Panc1 (cell line): ENCODE results near the gene YBX1.

Experiments
- POLR2AphosphoS5 ChIP-seq: IDR thresholded peaks from 2 replicates; pipeline ENCODE4 v1.6.1; 2012; ENCODE audit warnings: mild to moderate bottlenecking, low read depth, low read length, moderate library complexity
- SIN3A ChIP-seq: IDR thresholded peaks from 2 replicates; pipeline ENCODE4 v1.6.1; 2012; ENCODE audit warnings: low read depth, mild to moderate bottlenecking, low read length, moderate library complexity, borderline replicate concordance; ENCODE audit not compliant: insufficient read depth
- TF ChIP-seq, protein P1 (sequence below): fragments of 450-650 bp; IDR thresholded peaks from 2 replicates; pipeline ENCODE4 v1.5.1; 2017; ENCODE audit warnings: mild to moderate bottlenecking
- TF ChIP-seq, protein P2 (sequence below), 2 experiments: IDR thresholded peaks; 2 replicates each; pipeline ENCODE4 v1.6.1; 2011 to 2012; ENCODE audit warnings: low read depth in 2 of 2, control low read depth in 1 of 2, low read length in 1 of 2, mild to moderate bottlenecking in 1 of 2, moderate library complexity in 1 of 2; ENCODE audit not compliant: insufficient read depth in 1 of 2

DNA sequence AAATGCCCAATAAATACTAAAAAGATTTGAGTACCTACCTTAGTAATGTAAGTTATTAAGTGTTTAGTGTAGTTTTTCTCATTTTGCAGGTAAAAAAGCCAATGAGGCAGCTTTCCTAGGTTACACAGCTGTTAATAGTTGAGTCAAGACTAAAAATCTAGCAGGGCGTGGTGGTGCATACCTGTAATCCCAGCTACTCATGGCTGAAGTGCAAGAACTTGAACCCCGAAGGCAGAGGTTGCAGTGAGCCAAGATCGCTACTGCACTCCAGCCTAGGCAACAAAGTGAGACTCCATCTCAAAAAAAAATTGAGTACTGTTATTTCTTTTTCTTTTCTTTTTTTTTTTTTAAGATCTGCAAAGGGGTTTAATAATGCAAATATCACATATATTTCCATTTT, 7.7 kb downstream of the YBX1 start:
- TF ChIP-seq, protein P1, sequence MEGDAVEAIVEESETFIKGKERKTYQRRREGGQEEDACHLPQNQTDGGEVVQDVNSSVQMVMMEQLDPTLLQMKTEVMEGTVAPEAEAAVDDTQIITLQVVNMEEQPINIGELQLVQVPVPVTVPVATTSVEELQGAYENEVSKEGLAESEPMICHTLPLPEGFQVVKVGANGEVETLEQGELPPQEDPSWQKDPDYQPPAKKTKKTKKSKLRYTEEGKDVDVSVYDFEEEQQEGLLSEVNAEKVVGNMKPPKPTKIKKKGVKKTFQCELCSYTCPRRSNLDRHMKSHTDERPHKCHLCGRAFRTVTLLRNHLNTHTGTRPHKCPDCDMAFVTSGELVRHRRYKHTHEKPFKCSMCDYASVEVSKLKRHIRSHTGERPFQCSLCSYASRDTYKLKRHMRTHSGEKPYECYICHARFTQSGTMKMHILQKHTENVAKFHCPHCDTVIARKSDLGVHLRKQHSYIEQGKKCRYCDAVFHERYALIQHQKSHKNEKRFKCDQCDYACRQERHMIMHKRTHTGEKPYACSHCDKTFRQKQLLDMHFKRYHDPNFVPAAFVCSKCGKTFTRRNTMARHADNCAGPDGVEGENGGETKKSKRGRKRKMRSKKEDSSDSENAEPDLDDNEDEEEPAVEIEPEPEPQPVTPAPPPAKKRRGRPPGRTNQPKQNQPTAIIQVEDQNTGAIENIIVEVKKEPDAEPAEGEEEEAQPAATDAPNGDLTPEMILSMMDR, result no peak
- TF ChIP-seq POLR2AphosphoS5 (no peak), SIN3A (no peak)
- TF ChIP-seq, protein P2, sequence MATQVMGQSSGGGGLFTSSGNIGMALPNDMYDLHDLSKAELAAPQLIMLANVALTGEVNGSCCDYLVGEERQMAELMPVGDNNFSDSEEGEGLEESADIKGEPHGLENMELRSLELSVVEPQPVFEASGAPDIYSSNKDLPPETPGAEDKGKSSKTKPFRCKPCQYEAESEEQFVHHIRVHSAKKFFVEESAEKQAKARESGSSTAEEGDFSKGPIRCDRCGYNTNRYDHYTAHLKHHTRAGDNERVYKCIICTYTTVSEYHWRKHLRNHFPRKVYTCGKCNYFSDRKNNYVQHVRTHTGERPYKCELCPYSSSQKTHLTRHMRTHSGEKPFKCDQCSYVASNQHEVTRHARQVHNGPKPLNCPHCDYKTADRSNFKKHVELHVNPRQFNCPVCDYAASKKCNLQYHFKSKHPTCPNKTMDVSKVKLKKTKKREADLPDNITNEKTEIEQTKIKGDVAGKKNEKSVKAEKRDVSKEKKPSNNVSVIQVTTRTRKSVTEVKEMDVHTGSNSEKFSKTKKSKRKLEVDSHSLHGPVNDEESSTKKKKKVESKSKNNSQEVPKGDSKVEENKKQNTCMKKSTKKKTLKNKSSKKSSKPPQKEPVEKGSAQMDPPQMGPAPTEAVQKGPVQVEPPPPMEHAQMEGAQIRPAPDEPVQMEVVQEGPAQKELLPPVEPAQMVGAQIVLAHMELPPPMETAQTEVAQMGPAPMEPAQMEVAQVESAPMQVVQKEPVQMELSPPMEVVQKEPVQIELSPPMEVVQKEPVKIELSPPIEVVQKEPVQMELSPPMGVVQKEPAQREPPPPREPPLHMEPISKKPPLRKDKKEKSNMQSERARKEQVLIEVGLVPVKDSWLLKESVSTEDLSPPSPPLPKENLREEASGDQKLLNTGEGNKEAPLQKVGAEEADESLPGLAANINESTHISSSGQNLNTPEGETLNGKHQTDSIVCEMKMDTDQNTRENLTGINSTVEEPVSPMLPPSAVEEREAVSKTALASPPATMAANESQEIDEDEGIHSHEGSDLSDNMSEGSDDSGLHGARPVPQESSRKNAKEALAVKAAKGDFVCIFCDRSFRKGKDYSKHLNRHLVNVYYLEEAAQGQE (IDR thresholded peaks at IDR 0.05; ENCODE audit: insufficient read depth in 1 of 2, low read depth in 2 of 2, low read length in 1 of 2), result no peak
